HCT116 (cell line): ENCODE measurements around the gene RAB39A. TPM values are rescaled to one million over a fixed set of nuclear protein-coding genes. Genes with fewer than 3 reads are reported as not detected.

ENCODE experiments used
- ATAC-seq: fragments of 200-7000 bp; cut with Tn5 transposase; 2 replicates; pipeline ENCODE4 v1.9.1; 2020; ENCODE audit warnings: mild to moderate bottlenecking, moderate library complexity
- BruUV-seq: library from RNA; stranded (reverse); fragments of 400-500 nt; replicated peaks from 2 replicates; lab custom pipeline; 2021; lab: Mats Ljungman, UMichigan
- CTCF ChIA-PET: fragments of 300-600 bp; sonication (Branson Sonifier 250); formaldehyde crosslinking; loops from one replicate; lab custom pipeline; 2021; ENCODE audit warnings: antibody characterized with exemption; lab: Charles Lee
- POLR2A ChIA-PET: fragments of 300-600, 350-600 bp; sonication (Branson Sonifier 250); formaldehyde crosslinking; loops from one replicate; lab custom pipeline; 2021; ENCODE audit warnings: antibody characterized with exemption; lab: Charles Lee
- RAD21 ChIA-PET, 2 experiments: fragments of 300-600 bp; sonication (Branson Sonifier 250); formaldehyde crosslinking; loops; one replicate each; lab custom pipeline; 2023; ENCODE audit warnings: low total read pairs in 2 of 2; ENCODE audit not compliant: uncharacterized antibody in 2 of 2, unreplicated experiment in 2 of 2, low non-redundant PET in 1 of 2; lab: Charles Lee
- DNase-seq: peaks from one replicate; pipeline ENCODE4 v3.0.0-alpha.2; 2010; ENCODE audit warnings: low read depth, low spot score
- H2AFZ ChIP-seq: fragments of 200-600 bp; shearing (Covaris generic), sonication (generic); 2 replicates; pipeline ENCODE4 v1.6.1; 2017; ENCODE audit warnings: low read depth, mixed run types, mixed read lengths, antibody characterized with exemption, low read length; ENCODE audit not compliant: poor library complexity, severe bottlenecking
- H3K27ac ChIP-seq: 2 replicates; pipeline ENCODE4 v1.5.1; 2012; ENCODE audit warnings: low read depth, low read length
- H3K27me3 ChIP-seq: fragments of 200-600 bp; sonication (generic); 2 replicates; pipeline ENCODE4 v1.6.1; 2016; ENCODE audit warnings: mixed run types, low read length, mixed read lengths; ENCODE audit not compliant: insufficient read depth
- H3K36me3 ChIP-seq, 2 experiments: fragments of 200-500 bp in 1 of 2; fragments of 200-600 bp in 1 of 2; sonication (Bioruptor generic) in 1 of 2; sonication (generic) in 1 of 2; 2 replicates each; pipeline versions ENCODE4 v1.5.1 to v1.6.1; 2014 to 2016; ENCODE audit warnings: low read length in 2 of 2, inconsistent platforms in 1 of 2, mixed read lengths in 1 of 2, mixed run types in 1 of 2; ENCODE audit not compliant: insufficient read depth in 2 of 2, control insufficient read depth in 1 of 2
- H3K4me1 ChIP-seq, 2 experiments: fragments of 200-600 bp in 1 of 2; sonication (generic) in 1 of 2; 2 replicates each; pipeline versions ENCODE4 v1.5.1 to v1.6.1; 2012 to 2017; ENCODE audit warnings: low read length in 2 of 2, inconsistent platforms in 1 of 2, mild to moderate bottlenecking in 1 of 2, mixed read lengths in 1 of 2, mixed run types in 1 of 2, moderate library complexity in 1 of 2; ENCODE audit not compliant: insufficient read depth in 2 of 2, control insufficient read depth in 1 of 2
- H3K4me2 ChIP-seq: fragments of 200-600 bp; sonication (generic); 2 replicates; pipeline ENCODE4 v1.6.1; 2017; ENCODE audit warnings: mixed run types, low read length, mixed read lengths
- H3K4me3 ChIP-seq, 2 experiments: fragments of 200-600 bp in 1 of 2; sonication (generic) in 1 of 2; replicated peaks in 1 of 2; 2 replicates each; pipeline ENCODE4 v1.5.1; 2011 to 2016; ENCODE audit warnings: low read length in 2 of 2, control low read depth in 1 of 2, low read depth in 1 of 2, mild to moderate bottlenecking in 1 of 2, mixed read lengths in 1 of 2, mixed run types in 1 of 2
- H3K79me2 ChIP-seq: fragments of 200-600 bp; sonication (generic); 2 replicates; pipeline ENCODE4 v1.6.1; 2017; ENCODE audit warnings: mild to moderate bottlenecking, mixed run types, low read length, moderate library complexity, mixed read lengths; ENCODE audit not compliant: insufficient read depth
- H3K9ac ChIP-seq: fragments of 200-600 bp; sonication (generic); 2 replicates; pipeline ENCODE4 v1.6.1; 2016; ENCODE audit warnings: low read length, mixed read lengths
- H3K9me2 ChIP-seq: fragments of 200-600 bp; sonication (generic), shearing (Covaris generic); 2 replicates; pipeline ENCODE4 v1.6.1; 2017; ENCODE audit warnings: mixed run types, mild to moderate bottlenecking, moderate library complexity; ENCODE audit not compliant: insufficient read depth
- H3K9me3 ChIP-seq, 2 experiments: fragments of 200-500 bp in 1 of 2; fragments of 200-600 bp in 1 of 2; sonication (Bioruptor generic) in 1 of 2; sonication (generic) in 1 of 2; 2 replicates each; pipeline ENCODE4 v1.6.1; 2014 to 2017; ENCODE audit warnings: low read length in 2 of 2, mixed read lengths in 2 of 2, inconsistent platforms in 1 of 2, low read depth in 1 of 2, mild to moderate bottlenecking in 1 of 2, mixed run types in 1 of 2, moderate library complexity in 1 of 2; ENCODE audit not compliant: control insufficient read depth in 1 of 2, insufficient read depth in 1 of 2
- H4K20me1 ChIP-seq: fragments of 200-600 bp; sonication (generic), shearing (Covaris generic); 2 replicates; pipeline ENCODE4 v1.6.1; 2017; ENCODE audit warnings: mixed run types, mild to moderate bottlenecking, moderate library complexity; ENCODE audit not compliant: insufficient read depth
- CBX3 ChIP-seq: IDR thresholded peaks from 2 replicates; pipeline ENCODE4 v1.6.1; 2012; ENCODE audit warnings: low read depth
- CEBPB ChIP-seq: IDR thresholded peaks from 2 replicates; pipeline ENCODE4 v1.6.1; 2012; ENCODE audit warnings: low read depth
- POLR2AphosphoS5 ChIP-seq: IDR thresholded peaks from 2 replicates; pipeline ENCODE4 v1.6.1; 2011; ENCODE audit warnings: mild to moderate bottlenecking, low read depth, low read length, moderate library complexity
- REST ChIP-seq: IDR thresholded peaks from 2 replicates; pipeline ENCODE4 v1.6.1; 2012; ENCODE audit warnings: low read depth
- ZBTB33 ChIP-seq: IDR thresholded peaks from 2 replicates; pipeline ENCODE4 v1.6.1; 2011; ENCODE audit warnings: mild to moderate bottlenecking, low read length, moderate library complexity; ENCODE audit not compliant: insufficient replicate concordance; ENCODE audit errors: extremely low read depth
- intact Hi-C: fragments of 100-400 bp; cut with micrococcal nuclease; formaldehyde crosslinking; loops from 2 replicates; pipeline ENCODE4 v1.10.0; 2022
- total RNA-seq: library from RNA; stranded (reverse); gene quantifications from one replicate; pipeline ENCODE4 v1.2.1, GENCODE V29; 2021; ENCODE audit not compliant: unreplicated experiment
- TF ChIP-seq, protein P1 (sequence below): IDR thresholded peaks from 2 replicates; pipeline ENCODE4 v1.6.1; 2012

Gene RAB39A
- total RNA-seq, 1 experiment from 2014 or later, result not detected

DNA sequence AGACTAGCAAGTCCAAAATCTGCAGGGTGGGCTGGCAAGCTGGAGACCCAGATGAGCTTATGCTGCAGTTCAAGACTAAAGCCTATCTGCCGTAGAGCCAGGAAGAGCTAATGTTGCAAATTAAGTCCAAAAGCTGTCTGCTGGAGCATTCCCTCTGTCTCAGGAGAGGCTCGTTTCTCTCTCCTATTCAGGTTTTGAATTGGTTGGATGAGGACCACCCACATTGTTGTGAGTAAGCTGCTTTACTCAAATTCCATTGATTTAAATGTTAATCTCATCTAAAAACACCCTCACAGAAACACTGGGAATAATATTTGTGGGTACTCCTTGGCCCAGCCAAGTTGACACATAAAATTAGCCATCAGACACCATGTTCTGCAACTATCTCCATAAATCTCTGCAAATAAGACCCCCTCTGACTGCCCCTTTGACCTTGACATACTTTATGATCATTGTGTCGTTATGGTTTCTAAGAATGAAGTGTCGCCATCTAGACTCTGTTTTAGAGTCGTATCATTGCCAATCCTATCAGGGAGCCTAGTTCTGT is 63.7 kb downstream of the RAB39A start:
- CTCF ChIA-PET, result no interaction called here
- Histone ChIP-seq H2AFZ (no peak overlapping the region), H4K20me1 (no peaks in the 10 kb centered on the region), H3K4me1 (no peaks in the 10 kb centered on the region), H3K9me3 (no peaks in the 10 kb centered on the region), H3K79me2 (no peaks in the 10 kb centered on the region), H3K4me2 (no peak overlapping the region), H3K27me3 (no peaks in the 10 kb centered on the region), H3K27ac (no peak overlapping the region), H3K36me3 (no peaks in the 10 kb centered on the region), H3K9me2 (no peaks in the 10 kb centered on the region), H3K4me3 (no peak overlapping the region), H3K9ac (no peak overlapping the region)
- intact Hi-C loops, result no loop called here
- POLR2A ChIA-PET, result no interaction called here
- no peak for TF ChIP-seq POLR2AphosphoS5
- TF ChIP-seq, protein P1, sequence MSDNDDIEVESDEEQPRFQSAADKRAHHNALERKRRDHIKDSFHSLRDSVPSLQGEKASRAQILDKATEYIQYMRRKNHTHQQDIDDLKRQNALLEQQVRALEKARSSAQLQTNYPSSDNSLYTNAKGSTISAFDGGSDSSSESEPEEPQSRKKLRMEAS, result no peak
- no peak for TF ChIP-seq ZBTB33
- TF ChIP-seq REST, result no peak
- TF ChIP-seq CEBPB, result no peak
- no peak for TF ChIP-seq CBX3
- RAD21 ChIA-PET, result no interaction called here
- DNase-seq (no peak), ATAC-seq (no peak)
- BruUV-seq, result no TSS peak
